HEK293 (cell line): Measurements from ENCODE around the gene SPECC1.

Experiments
- BCL11B ChIP-seq: fragments of 450-650 bp; formaldehyde crosslinking; IDR thresholded peaks from 2 replicates; pipeline ENCODE4 v1.5.1; 2016; ENCODE audit warnings: low read depth, missing biosample characterization, missing genetic modification characterization
- GFI1B ChIP-seq: fragments of 450-650 bp; formaldehyde crosslinking; IDR thresholded peaks from 2 replicates; pipeline ENCODE4 v1.5.1; 2016; ENCODE audit warnings: missing biosample characterization, missing genetic modification characterization
- HOXC10 ChIP-seq: sonication (generic); formaldehyde crosslinking; IDR thresholded peaks from 2 replicates; pipeline ENCODE4 v1.8.1; 2023; ENCODE audit warnings: mild to moderate bottlenecking, missing genetic modification reagents
- KLF16 ChIP-seq: fragments of 450-650 bp; formaldehyde crosslinking; IDR thresholded peaks from 2 replicates; pipeline ENCODE4 v1.5.1; 2017; ENCODE audit warnings: missing biosample characterization, missing genetic modification characterization
- MZF1 ChIP-seq: fragments of 450-650 bp; formaldehyde crosslinking; IDR thresholded peaks from 2 replicates; pipeline ENCODE4 v1.5.1; 2017; ENCODE audit warnings: missing biosample characterization, missing genetic modification characterization, borderline replicate concordance
- OSR2 ChIP-seq: fragments of 450-650 bp; formaldehyde crosslinking; IDR thresholded peaks from 2 replicates; pipeline ENCODE4 v1.5.1; 2016; ENCODE audit warnings: missing biosample characterization, missing genetic modification characterization
- OVOL3 ChIP-seq: fragments of 450-650 bp; formaldehyde crosslinking; IDR thresholded peaks from 2 replicates; pipeline ENCODE4 v1.5.1; 2016; ENCODE audit warnings: missing biosample characterization, missing genetic modification characterization
- ZBTB8A ChIP-seq: fragments of 450-650 bp; formaldehyde crosslinking; IDR thresholded peaks from 2 replicates; pipeline ENCODE4 v1.5.1; 2016; ENCODE audit warnings: missing biosample characterization, missing genetic modification characterization
- ZNF121 ChIP-seq: fragments of 450-650 bp; formaldehyde crosslinking; IDR thresholded peaks from 2 replicates; pipeline ENCODE4 v1.5.1; 2016; ENCODE audit warnings: missing biosample characterization, missing genetic modification characterization
- ZNF16 ChIP-seq: fragments of 450-650 bp; formaldehyde crosslinking; IDR thresholded peaks from 2 replicates; pipeline ENCODE4 v1.5.1; 2016; ENCODE audit warnings: low read depth, missing biosample characterization, missing genetic modification characterization
- ZNF211 ChIP-seq: fragments of 450-650 bp; formaldehyde crosslinking; IDR thresholded peaks from 2 replicates; pipeline ENCODE4 v1.5.1; 2016; ENCODE audit warnings: low read depth, missing biosample characterization, missing genetic modification characterization
- ZNF354C ChIP-seq: fragments of 450-650 bp; formaldehyde crosslinking; IDR thresholded peaks from 2 replicates; pipeline ENCODE4 v1.5.1; 2016; ENCODE audit warnings: missing biosample characterization, missing genetic modification characterization, low read depth, borderline replicate concordance
- ZNF560 ChIP-seq: fragments of 450-650 bp; formaldehyde crosslinking; IDR thresholded peaks from 2 replicates; pipeline ENCODE4 v1.5.1; 2017; ENCODE audit warnings: missing biosample characterization, missing genetic modification characterization, borderline replicate concordance
- ZNF623 ChIP-seq: fragments of 450-650 bp; formaldehyde crosslinking; IDR thresholded peaks from 2 replicates; pipeline ENCODE4 v1.5.1; 2016; ENCODE audit warnings: missing biosample characterization, missing genetic modification characterization
- ZNF624 ChIP-seq: fragments of 450-650 bp; formaldehyde crosslinking; IDR thresholded peaks from 2 replicates; pipeline ENCODE4 v1.5.1; 2017; ENCODE audit warnings: missing biosample characterization, missing genetic modification characterization
- ZSCAN23 ChIP-seq: fragments of 450-650 bp; formaldehyde crosslinking; IDR thresholded peaks from 2 replicates; pipeline ENCODE4 v1.5.1; 2016; ENCODE audit warnings: missing biosample characterization, missing genetic modification characterization
- TF ChIP-seq, protein P1 (sequence below): fragments of 450-650 bp; IDR thresholded peaks from 2 replicates; pipeline ENCODE4 v1.5.1; 2018; ENCODE audit warnings: missing biosample characterization, missing genetic modification characterization
- TF ChIP-seq, protein P2 (sequence below): fragments of 450-650 bp; formaldehyde crosslinking; IDR thresholded peaks from 2 replicates; pipeline ENCODE4 v1.5.1; 2016; ENCODE audit warnings: missing biosample characterization, missing genetic modification characterization
- TF ChIP-seq, protein P3 (sequence below): fragments of 450-650 bp; formaldehyde crosslinking; IDR thresholded peaks from 2 replicates; pipeline ENCODE4 v1.5.1; 2016; ENCODE audit warnings: missing biosample characterization, missing genetic modification characterization
- TF ChIP-seq, protein P4 (sequence below): fragments of 450-650 bp; formaldehyde crosslinking; IDR thresholded peaks from 2 replicates; pipeline ENCODE4 v1.5.1; 2017; ENCODE audit warnings: missing biosample characterization, missing genetic modification characterization
- TF ChIP-seq, protein P5 (sequence below): fragments of 450-650 bp; formaldehyde crosslinking; optimal IDR thresholded peaks from 2 replicates; pipeline ENCODE3; 2016; ENCODE audit warnings: missing biosample characterization, mild to moderate bottlenecking, missing genetic modification characterization
- TF ChIP-seq, protein P6 (sequence below): fragments of 450-650 bp; formaldehyde crosslinking; IDR thresholded peaks from 2 replicates; pipeline ENCODE4 v1.5.1; 2016; ENCODE audit warnings: missing biosample characterization, missing genetic modification characterization
- TF ChIP-seq, protein P7 (sequence below): fragments of 450-650 bp; formaldehyde crosslinking; IDR thresholded peaks from 2 replicates; pipeline ENCODE4 v1.5.1; 2016; ENCODE audit warnings: missing biosample characterization, missing genetic modification characterization, low read depth

The SPECC1 gene

DNA sequence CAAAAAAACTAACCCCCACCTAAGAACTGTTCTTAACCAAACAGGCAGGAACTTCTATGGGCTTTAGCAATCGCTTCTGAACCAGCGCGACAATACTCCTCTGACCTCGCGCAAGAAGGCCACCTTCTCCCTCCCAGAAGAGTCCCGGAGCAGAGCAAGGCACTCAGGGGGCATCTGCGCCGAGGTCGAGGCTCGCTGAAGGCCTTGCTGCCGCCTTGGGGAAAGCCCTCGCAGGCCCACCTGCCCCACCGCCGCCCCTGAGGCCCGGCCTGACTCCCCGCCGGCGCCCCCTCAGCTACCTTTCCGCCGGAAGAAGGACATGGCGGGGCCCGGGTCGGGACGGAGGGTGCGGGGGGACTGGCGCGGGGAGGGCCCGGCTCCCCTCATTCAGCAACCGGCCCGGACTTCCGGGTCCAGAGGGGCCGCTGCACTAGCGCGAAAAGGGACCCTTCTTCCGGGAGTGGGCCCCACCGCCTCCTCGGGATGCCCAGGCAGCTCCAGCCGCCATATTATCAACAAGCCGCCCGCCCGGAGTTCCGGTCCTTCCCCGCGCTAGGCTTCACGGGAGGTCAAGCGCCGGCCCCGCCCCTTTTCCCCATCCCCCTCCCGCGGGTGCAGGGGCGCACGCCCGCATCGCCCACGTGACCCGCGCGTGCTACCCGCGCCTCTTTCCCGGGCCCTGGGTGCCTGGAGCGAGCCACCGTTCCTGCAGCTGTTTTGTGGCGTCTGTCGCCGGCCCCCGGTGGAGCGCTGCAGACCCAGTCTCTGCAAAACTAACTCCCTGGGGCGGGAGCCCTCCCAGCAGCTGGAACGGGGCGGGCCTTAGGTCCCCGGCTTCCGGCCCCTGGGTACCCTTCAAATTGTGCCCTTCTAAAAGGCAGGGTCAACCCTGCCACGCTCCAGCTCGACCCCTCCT lies 31.6 kb upstream of the SPECC1 start, which contains the start of gene AKAP10 (continued):
- TF ChIP-seq OVOL3 (tag by site-specific recombination) (0 out of 2 replicates have a peak, but pooled peaks have one; percentile 9), ZNF16 (no peak), KLF16 (peak; percentile 74), ZNF211 (no peak), ZNF623 (tag by site-specific recombination) (no peak), BCL11B (peak; percentile 53; the same call in 1 of the 2 replicates), ZNF624 (tag by site-specific recombination) (no peak), MZF1 (tag by site-specific recombination) (no peak), OSR2 (peak; percentile 82), ZNF354C (no peak), ZBTB8A (tag by site-specific recombination) (peak; percentile 94), ZNF560 (tag by site-specific recombination) (no peak), ZNF121 (tag by site-specific recombination) (peak; percentile 29; the same call in 1 of the 2 replicates), HOXC10 (no peak), GFI1B (tag by site-specific recombination) (no peak), ZSCAN23 (tag by site-specific recombination) (0 out of 2 replicates have a peak, but pooled peaks have one; percentile 63)
- TF ChIP-seq, protein P1, sequence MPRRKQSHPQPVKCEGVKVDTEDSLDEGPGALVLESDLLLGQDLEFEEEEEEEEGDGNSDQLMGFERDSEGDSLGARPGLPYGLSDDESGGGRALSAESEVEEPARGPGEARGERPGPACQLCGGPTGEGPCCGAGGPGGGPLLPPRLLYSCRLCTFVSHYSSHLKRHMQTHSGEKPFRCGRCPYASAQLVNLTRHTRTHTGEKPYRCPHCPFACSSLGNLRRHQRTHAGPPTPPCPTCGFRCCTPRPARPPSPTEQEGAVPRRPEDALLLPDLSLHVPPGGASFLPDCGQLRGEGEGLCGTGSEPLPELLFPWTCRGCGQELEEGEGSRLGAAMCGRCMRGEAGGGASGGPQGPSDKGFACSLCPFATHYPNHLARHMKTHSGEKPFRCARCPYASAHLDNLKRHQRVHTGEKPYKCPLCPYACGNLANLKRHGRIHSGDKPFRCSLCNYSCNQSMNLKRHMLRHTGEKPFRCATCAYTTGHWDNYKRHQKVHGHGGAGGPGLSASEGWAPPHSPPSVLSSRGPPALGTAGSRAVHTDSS = no peak
- TF ChIP-seq, protein P2, sequence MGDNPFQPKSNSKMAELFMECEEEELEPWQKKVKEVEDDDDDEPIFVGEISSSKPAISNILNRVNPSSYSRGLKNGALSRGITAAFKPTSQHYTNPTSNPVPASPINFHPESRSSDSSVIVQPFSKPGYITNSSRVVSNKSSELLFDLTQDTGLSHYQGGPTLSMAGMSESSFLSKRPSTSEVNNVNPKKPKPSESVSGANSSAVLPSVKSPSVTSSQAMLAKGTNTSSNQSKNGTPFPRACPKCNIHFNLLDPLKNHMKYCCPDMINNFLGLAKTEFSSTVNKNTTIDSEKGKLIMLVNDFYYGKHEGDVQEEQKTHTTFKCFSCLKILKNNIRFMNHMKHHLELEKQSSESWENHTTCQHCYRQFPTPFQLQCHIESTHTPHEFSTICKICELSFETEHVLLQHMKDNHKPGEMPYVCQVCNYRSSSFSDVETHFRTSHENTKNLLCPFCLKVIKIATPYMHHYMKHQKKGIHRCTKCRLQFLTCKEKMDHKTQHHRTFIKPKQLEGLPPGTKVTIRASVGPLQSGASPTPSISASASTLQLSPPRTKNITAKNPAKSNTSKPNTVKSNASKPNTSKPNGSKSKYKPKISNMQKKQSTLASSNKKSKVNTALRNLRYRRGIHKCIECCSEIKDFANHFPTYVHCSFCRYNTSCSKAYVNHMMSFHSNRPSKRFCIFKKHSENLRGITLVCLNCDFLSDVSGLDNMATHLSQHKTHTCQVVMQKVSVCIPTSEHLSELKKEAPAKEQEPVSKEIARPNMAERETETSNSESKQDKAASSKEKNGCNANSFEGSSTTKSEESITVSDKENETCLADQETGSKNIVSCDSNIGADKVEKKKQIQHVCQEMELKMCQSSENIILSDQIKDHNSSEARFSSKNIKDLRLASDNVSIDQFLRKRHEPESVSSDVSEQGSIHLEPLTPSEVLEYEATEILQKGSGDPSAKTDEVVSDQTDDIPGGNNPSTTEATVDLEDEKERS = no peak
- TF ChIP-seq, protein P3, sequence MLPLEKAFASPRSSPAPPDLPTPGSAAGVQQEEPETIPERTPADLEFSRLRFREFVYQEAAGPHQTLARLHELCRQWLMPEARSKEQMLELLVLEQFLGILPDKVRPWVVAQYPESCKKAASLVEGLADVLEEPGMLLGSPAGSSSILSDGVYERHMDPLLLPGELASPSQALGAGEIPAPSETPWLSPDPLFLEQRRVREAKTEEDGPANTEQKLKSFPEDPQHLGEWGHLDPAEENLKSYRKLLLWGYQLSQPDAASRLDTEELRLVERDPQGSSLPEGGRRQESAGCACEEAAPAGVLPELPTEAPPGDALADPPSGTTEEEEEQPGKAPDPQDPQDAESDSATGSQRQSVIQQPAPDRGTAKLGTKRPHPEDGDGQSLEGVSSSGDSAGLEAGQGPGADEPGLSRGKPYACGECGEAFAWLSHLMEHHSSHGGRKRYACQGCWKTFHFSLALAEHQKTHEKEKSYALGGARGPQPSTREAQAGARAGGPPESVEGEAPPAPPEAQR = no peak
- TF ChIP-seq, protein P4, sequence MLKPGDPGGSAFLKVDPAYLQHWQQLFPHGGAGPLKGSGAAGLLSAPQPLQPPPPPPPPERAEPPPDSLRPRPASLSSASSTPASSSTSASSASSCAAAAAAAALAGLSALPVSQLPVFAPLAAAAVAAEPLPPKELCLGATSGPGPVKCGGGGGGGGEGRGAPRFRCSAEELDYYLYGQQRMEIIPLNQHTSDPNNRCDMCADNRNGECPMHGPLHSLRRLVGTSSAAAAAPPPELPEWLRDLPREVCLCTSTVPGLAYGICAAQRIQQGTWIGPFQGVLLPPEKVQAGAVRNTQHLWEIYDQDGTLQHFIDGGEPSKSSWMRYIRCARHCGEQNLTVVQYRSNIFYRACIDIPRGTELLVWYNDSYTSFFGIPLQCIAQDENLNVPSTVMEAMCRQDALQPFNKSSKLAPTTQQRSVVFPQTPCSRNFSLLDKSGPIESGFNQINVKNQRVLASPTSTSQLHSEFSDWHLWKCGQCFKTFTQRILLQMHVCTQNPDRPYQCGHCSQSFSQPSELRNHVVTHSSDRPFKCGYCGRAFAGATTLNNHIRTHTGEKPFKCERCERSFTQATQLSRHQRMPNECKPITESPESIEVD (tag by site-specific recombination) = peak; percentile 26; the same call in 1 of the 2 replicates
- TF ChIP-seq, protein P5, sequence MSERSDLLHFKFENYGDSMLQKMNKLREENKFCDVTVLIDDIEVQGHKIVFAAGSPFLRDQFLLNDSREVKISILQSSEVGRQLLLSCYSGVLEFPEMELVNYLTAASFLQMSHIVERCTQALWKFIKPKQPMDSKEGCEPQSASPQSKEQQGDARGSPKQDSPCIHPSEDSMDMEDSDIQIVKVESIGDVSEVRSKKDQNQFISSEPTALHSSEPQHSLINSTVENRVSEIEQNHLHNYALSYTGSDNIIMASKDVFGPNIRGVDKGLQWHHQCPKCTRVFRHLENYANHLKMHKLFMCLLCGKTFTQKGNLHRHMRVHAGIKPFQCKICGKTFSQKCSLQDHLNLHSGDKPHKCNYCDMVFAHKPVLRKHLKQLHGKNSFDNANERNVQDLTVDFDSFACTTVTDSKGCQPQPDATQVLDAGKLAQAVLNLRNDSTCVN (tag by site-specific recombination) = peak; percentile 96
- TF ChIP-seq, protein P6, sequence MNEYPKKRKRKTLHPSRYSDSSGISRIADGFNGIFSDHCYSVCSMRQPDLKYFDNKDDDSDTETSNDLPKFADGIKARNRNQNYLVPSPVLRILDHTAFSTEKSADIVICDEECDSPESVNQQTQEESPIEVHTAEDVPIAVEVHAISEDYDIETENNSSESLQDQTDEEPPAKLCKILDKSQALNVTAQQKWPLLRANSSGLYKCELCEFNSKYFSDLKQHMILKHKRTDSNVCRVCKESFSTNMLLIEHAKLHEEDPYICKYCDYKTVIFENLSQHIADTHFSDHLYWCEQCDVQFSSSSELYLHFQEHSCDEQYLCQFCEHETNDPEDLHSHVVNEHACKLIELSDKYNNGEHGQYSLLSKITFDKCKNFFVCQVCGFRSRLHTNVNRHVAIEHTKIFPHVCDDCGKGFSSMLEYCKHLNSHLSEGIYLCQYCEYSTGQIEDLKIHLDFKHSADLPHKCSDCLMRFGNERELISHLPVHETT (tag by site-specific recombination) = peak; percentile 65; the same call in 1 of the 2 replicates
- TF ChIP-seq, protein P7, sequence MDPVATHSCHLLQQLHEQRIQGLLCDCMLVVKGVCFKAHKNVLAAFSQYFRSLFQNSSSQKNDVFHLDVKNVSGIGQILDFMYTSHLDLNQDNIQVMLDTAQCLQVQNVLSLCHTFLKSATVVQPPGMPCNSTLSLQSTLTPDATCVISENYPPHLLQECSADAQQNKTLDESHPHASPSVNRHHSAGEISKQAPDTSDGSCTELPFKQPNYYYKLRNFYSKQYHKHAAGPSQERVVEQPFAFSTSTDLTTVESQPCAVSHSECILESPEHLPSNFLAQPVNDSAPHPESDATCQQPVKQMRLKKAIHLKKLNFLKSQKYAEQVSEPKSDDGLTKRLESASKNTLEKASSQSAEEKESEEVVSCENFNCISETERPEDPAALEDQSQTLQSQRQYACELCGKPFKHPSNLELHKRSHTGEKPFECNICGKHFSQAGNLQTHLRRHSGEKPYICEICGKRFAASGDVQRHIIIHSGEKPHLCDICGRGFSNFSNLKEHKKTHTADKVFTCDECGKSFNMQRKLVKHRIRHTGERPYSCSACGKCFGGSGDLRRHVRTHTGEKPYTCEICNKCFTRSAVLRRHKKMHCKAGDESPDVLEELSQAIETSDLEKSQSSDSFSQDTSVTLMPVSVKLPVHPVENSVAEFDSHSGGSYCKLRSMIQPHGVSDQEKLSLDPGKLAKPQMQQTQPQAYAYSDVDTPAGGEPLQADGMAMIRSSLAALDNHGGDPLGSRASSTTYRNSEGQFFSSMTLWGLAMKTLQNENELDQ (tag by site-specific recombination) = no peak
